ENCODE measurements around the gene IL12A. TPM values are rescaled to one million over a fixed set of nuclear protein-coding genes. Genes with fewer than 3 reads are reported as not detected.

The IL12A gene
- total and polyA plus RNA-seq, 10 of the 15 experiments (the other 5 are each of a cell fraction or from before 2014, with no cell fraction given): 0.50 to 10.9 (median 3.5) TPM

GRCh38 chr3:159978918-159979703 is 9.5 kb upstream of the IL12A start (continued):
- TF ChIP-seq, protein P1, sequence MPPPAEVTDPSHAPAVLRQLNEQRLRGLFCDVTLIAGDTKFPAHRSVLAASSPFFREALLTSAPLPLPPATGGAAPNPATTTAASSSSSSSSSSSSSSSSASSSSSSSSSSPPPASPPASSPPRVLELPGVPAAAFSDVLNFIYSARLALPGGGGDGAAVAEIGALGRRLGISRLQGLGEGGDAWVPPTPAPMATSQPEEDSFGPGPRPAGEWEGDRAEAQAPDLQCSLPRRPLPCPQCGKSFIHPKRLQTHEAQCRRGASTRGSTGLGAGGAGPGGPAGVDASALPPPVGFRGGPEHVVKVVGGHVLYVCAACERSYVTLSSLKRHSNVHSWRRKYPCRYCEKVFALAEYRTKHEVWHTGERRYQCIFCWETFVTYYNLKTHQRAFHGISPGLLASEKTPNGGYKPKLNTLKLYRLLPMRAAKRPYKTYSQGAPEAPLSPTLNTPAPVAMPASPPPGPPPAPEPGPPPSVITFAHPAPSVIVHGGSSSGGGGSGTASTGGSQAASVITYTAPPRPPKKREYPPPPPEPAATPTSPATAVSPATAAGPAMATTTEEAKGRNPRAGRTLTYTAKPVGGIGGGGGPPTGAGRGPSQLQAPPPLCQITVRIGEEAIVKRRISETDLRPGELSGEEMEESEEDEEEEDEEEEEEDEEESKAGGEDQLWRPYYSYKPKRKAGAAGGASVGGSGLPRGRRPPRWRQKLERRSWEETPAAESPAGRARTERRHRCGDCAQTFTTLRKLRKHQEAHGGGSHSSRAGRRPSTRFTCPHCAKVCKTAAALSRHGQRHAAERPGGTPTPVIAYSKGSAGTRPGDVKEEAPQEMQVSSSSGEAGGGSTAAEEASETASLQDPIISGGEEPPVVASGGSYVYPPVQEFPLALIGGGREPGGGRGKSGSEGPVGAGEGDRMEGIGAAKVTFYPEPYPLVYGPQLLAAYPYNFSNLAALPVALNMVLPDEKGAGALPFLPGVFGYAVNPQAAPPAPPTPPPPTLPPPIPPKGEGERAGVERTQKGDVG (CRISPR knock-in tag; IDR thresholded peaks at IDR 0.05): no peak
- TF ChIP-seq ZNF274 (IDR thresholded peaks at IDR 0.05; ENCODE audit: insufficient read depth, insufficient read length) (no peak), NR2C2 (IDR thresholded peaks at IDR 0.05; ENCODE audit: borderline replicate concordance, control insufficient read depth, insufficient read length, low read depth) (no peak)

GRCh38 chr3:159982442-159982974 is 6.1 kb upstream of the IL12A start:
- POLR2A ChIA-PET: no interaction called here
- H3K36me3 ChIP-seq (ENCODE audit: control insufficient read depth in 2 of 2, insufficient read depth in 2 of 2, low read length in 1 of 2): no peaks in the 10 kb centered on the region
- no peaks in the 10 kb centered on the region for H3K79me2 ChIP-seq (ENCODE audit: control insufficient read depth, insufficient read depth, low read length)
- no peaks in the 10 kb centered on the region for H4K20me1 ChIP-seq (ENCODE audit: control insufficient read depth, insufficient read depth)
- ATAC-seq: no peak
- intact Hi-C loops (cut with micrococcal nuclease; ENCODE audit: unreplicated experiment): no loop called here
- H3K4me3 ChIP-seq: no peak overlapping the region
- no TSS peak for BruUV-seq (replicated peaks)
- H3K4me1 ChIP-seq (ENCODE audit: control insufficient read depth, insufficient read depth, low read length): no peaks in the 10 kb centered on the region
- CTCF ChIA-PET: interaction anchor here (0.6 to 9.3 kb wide), 7 partner anchors 8 to 103 kb away, joined by 3 to 73 read pairs (median 4); no protein-coding TSS in a partner anchor
- no peak for TF ChIP-seq RAD21 (IDR thresholded peaks at IDR 0.05; ENCODE audit: insufficient read depth, low read depth, low read length)
- 0 out of 6 replicates have a peak, but pooled peaks of 1 of the 3 experiments have one; percentile 3 for TF ChIP-seq CTCF (IDR thresholded peaks at IDR 0.05 in 2 of 3, conservative IDR thresholded peaks at IDR 0.05 in 1 of 3; ENCODE audit: control insufficient read depth in 2 of 3, extremely low read depth in 1 of 3, insufficient read depth in 1 of 3, low read depth in 3 of 3, low read length in 3 of 3)
- no peak overlapping the region for H3K4me2 ChIP-seq (ENCODE audit: control insufficient read depth, insufficient read depth)
- RAD21 ChIA-PET (ENCODE audit: unreplicated experiment): interaction anchor here (0.6 to 1.8 kb wide), 6 partner anchors 10 to 96 kb away, joined by 3 to 23 read pairs (median 4); no protein-coding TSS in a partner anchor
- H3K9me3 ChIP-seq (replicated peaks; ENCODE audit: control insufficient read depth, insufficient read depth, low read length): no peaks in the 10 kb centered on the region; the same call in 2 of the 3 replicates
- no peak for FAIRE-seq
- 63% methylated on average over 4 of the region's 4 CpGs for WGBS (ENCODE audit: insufficient coverage, insufficient replicate concordance, low lambda C conversion rate, missing lambda C conversion rate)
- in situ Hi-C loops (cut with MboI): no loop called here
- no peak overlapping the region for H3K9ac ChIP-seq (ENCODE audit: control insufficient read depth, insufficient read depth, low read length)
- no peak for DNase-seq (ENCODE audit: low read depth, low spot score)
- H3K27me3 ChIP-seq (replicated peaks in 1 of 2; ENCODE audit: control insufficient read depth in 2 of 2, insufficient read depth in 2 of 2, low read length in 1 of 2): no peaks in the 10 kb centered on the region
- H2AFZ ChIP-seq (ENCODE audit: control insufficient read depth, low read depth, low read length): peak overlapping the region; percentile 23
- SMC1A ChIA-PET (ENCODE audit: uncharacterized antibody, unreplicated experiment): interaction anchor here (0.9 to 1.8 kb wide), 11 partner anchors 9 to 96 kb away, joined by 3 to 20 read pairs (median 4); no protein-coding TSS in a partner anchor
- no peak overlapping the region for H3K27ac ChIP-seq (ENCODE audit: control insufficient read depth, insufficient read depth)
